SK-N-SH (cell line): ENCODE results near the gene CUL7. TPM values are rescaled to one million over a fixed set of nuclear protein-coding genes. Genes with fewer than 3 reads are reported as not detected.

Experiments
- CTCF ChIA-PET: fragments of 300-600, 350-600 bp; formaldehyde crosslinking; extraction: SDS; loops from one replicate; lab custom pipeline; 2021; lab: Yijun Ruan, JAX
- POLR2A ChIA-PET: fragments of 350-600 bp; sonication (Branson Sonifier 250); formaldehyde crosslinking; extraction: SDS; loops from one replicate; lab custom pipeline; 2020; ENCODE audit warnings: antibody characterized with exemption, inconsistent platforms; lab: Yijun Ruan, JAX
- DNase-seq: peaks from one replicate; pipeline ENCODE4 v3.0.0; 2012
- H2AFZ ChIP-seq: fragments of 200-600 bp; sonication (generic); 2 replicates; pipeline ENCODE4 v1.8.1; 2016; ENCODE audit warnings: antibody characterized with exemption, mild to moderate bottlenecking, low read depth
- H3F3A ChIP-seq: fragments of 200-600 bp; sonication (generic); replicated peaks from 2 replicates; pipeline ENCODE3; 2016; ENCODE audit warnings: antibody characterized with exemption, mild to moderate bottlenecking; ENCODE audit not compliant: insufficient read depth
- H3K27ac ChIP-seq, 2 experiments: fragments of 200-500 bp in 1 of 2; fragments of 200-600 bp in 1 of 2; sonication (Bioruptor generic) in 1 of 2; sonication (generic), shearing (Covaris generic) in 1 of 2; 2 replicates each; pipeline versions ENCODE4 v1.5.1 to v1.6.1; 2014 to 2016; ENCODE audit warnings: low read depth in 2 of 2, inconsistent platforms in 1 of 2, low read length in 1 of 2, mild to moderate bottlenecking in 1 of 2, mixed read lengths in 1 of 2
- H3K27me3 ChIP-seq: fragments of 200-600 bp; sonication (generic), shearing (Covaris generic); 2 replicates; pipeline ENCODE4 v1.6.1; 2016; ENCODE audit warnings: mixed run types; ENCODE audit not compliant: insufficient read depth
- H3K36me3 ChIP-seq, 2 experiments: fragments of 200-500 bp in 1 of 2; fragments of 200-600 bp in 1 of 2; sonication (Bioruptor generic) in 1 of 2; sonication (generic) in 1 of 2; replicated peaks in 1 of 2; 2 replicates each; pipeline versions ENCODE3 to v1.5.1; 2014 to 2016; ENCODE audit warnings: low read length in 1 of 2, mild to moderate bottlenecking in 1 of 2; ENCODE audit not compliant: insufficient read depth in 2 of 2, control insufficient read depth in 1 of 2
- H3K4me1 ChIP-seq, 2 experiments: fragments of 200-500 bp in 1 of 2; fragments of 200-600 bp in 1 of 2; sonication (Bioruptor generic) in 1 of 2; sonication (generic), shearing (Covaris generic) in 1 of 2; 2 replicates each; pipeline versions ENCODE4 v1.5.1 to v1.6.1; 2014 to 2016; ENCODE audit warnings: low read depth in 1 of 2, low read length in 1 of 2, mixed run types in 1 of 2; ENCODE audit not compliant: insufficient read depth in 2 of 2, control insufficient read depth in 1 of 2
- H3K4me2 ChIP-seq: fragments of 200-600 bp; sonication (generic), shearing (Covaris generic); 2 replicates; pipeline ENCODE4 v1.6.1; 2017; ENCODE audit warnings: mixed run types
- H3K4me3 ChIP-seq, 2 experiments: fragments of 200-500 bp in 1 of 2; fragments of 200-600 bp in 1 of 2; sonication (Bioruptor generic) in 1 of 2; sonication (generic), shearing (Covaris generic) in 1 of 2; 2 replicates each; pipeline versions ENCODE4 v1.5.1 to v1.8.1; 2014 to 2016; ENCODE audit warnings: low read depth in 2 of 2, inconsistent platforms in 1 of 2, low read length in 1 of 2, mild to moderate bottlenecking in 1 of 2, mixed read lengths in 1 of 2, moderate library complexity in 1 of 2
- H3K79me2 ChIP-seq: fragments of 200-600 bp; sonication (generic); 2 replicates; pipeline ENCODE4 v1.8.1; 2017; ENCODE audit warnings: mild to moderate bottlenecking; ENCODE audit not compliant: insufficient read depth
- H3K9ac ChIP-seq: fragments of 200-600 bp; sonication (generic); 2 replicates; pipeline ENCODE4 v1.6.1; 2017; ENCODE audit warnings: mixed run types
- H3K9me2 ChIP-seq: fragments of 200-600 bp; sonication (generic); 2 replicates; pipeline ENCODE4 v1.6.1; 2017; ENCODE audit warnings: mixed run types
- H3K9me3 ChIP-seq: fragments of 200-600 bp; sonication (generic); 2 replicates; pipeline ENCODE4 v1.6.1; 2017; ENCODE audit warnings: mixed run types, mild to moderate bottlenecking, moderate library complexity
- H4K20me1 ChIP-seq: fragments of 200-600 bp; sonication (generic); 2 replicates; pipeline ENCODE4 v1.6.1; 2017; ENCODE audit warnings: mild to moderate bottlenecking, mixed run types; ENCODE audit not compliant: insufficient read depth
- CHD2 ChIP-seq: fragments of 150-350 bp; IDR thresholded peaks from 2 replicates; pipeline ENCODE4 v1.6.1; 2018; ENCODE audit warnings: low read length; ENCODE audit not compliant: partially characterized antibody
- EZH2phosphoT487 ChIP-seq: fragments of 200-600 bp; sonication (generic); IDR thresholded peaks from 2 replicates; pipeline ENCODE4 v1.6.1; 2017; ENCODE audit warnings: low read depth, mixed run types, mild to moderate bottlenecking, antibody characterized with exemption, moderate library complexity, borderline replicate concordance
- FOSL2 ChIP-seq: IDR thresholded peaks from 2 replicates; pipeline ENCODE4 v1.4.0; 2012; ENCODE audit warnings: low read depth, mild to moderate bottlenecking, moderate library complexity, borderline replicate concordance
- GATA2 ChIP-seq: sonication (generic); formaldehyde crosslinking; IDR thresholded peaks from 2 replicates; pipeline ENCODE4 v1.5.0; 2020; ENCODE audit warnings: mild to moderate bottlenecking, missing genetic modification reagents
- JUND ChIP-seq: IDR thresholded peaks from 2 replicates; pipeline ENCODE4 v1.4.0; 2012
- MAX ChIP-seq: IDR thresholded peaks from 2 replicates; pipeline ENCODE4 v1.4.0; 2012; ENCODE audit warnings: low read depth
- MXI1 ChIP-seq: IDR thresholded peaks from 2 replicates; pipeline ENCODE4 v1.6.1; 2012; ENCODE audit warnings: mild to moderate bottlenecking, low read depth, low read length, improper control_type of control experiment
- NFIC ChIP-seq: IDR thresholded peaks from 2 replicates; pipeline ENCODE4 v1.4.0; 2012; ENCODE audit warnings: borderline replicate concordance
- NRF1 ChIP-seq: IDR thresholded peaks from 2 replicates; pipeline ENCODE4 v1.6.1; 2012; ENCODE audit warnings: low read depth, mild to moderate bottlenecking, low read length
- RAD21 ChIP-seq: IDR thresholded peaks from 2 replicates; pipeline ENCODE4 v1.6.1; 2012; ENCODE audit warnings: mild to moderate bottlenecking, low read length
- RCOR1 ChIP-seq: fragments of 150-350 bp; IDR thresholded peaks from 2 replicates; pipeline ENCODE4 v1.6.1; 2017; ENCODE audit warnings: antibody characterized with exemption, low read length
- SIN3A ChIP-seq: IDR thresholded peaks from 2 replicates; pipeline ENCODE4 v1.6.1; 2012; ENCODE audit warnings: low read depth, mild to moderate bottlenecking, low read length, moderate library complexity, borderline replicate concordance
- TCF12 ChIP-seq: IDR thresholded peaks from 2 replicates; pipeline ENCODE4 v1.4.0; 2012
- TEAD4 ChIP-seq: IDR thresholded peaks from 2 replicates; pipeline ENCODE4 v1.4.0; 2012; ENCODE audit warnings: mild to moderate bottlenecking, borderline replicate concordance; ENCODE audit not compliant: insufficient read depth
- YY1 ChIP-seq: IDR thresholded peaks from 2 replicates; pipeline ENCODE4 v1.4.0; 2012; ENCODE audit warnings: low read depth, mild to moderate bottlenecking
- polyA plus RNA-seq, 3 experiments: library from polyadenylated mRNA; depleted of rRNA; stranded (reverse); fragments of >200 nt; gene quantifications; 2 replicates each; pipeline ENCODE4 v1.2.3, GENCODE V29; 2012
- TF ChIP-seq, protein P1 (sequence below): IDR thresholded peaks from 2 replicates; pipeline ENCODE4 v1.4.0; 2012; ENCODE audit warnings: low read depth, borderline replicate concordance
- TF ChIP-seq, protein P2 (sequence below): IDR thresholded peaks from 2 replicates; pipeline ENCODE4; 2012
- TF ChIP-seq, protein P3 (sequence below): IDR thresholded peaks from 2 replicates; pipeline ENCODE4 v1.6.1; 2012; ENCODE audit warnings: mild to moderate bottlenecking, low read depth, low read length, moderate library complexity
- TF ChIP-seq, protein P4 (sequence below): IDR thresholded peaks from 2 replicates; pipeline ENCODE4 v1.4.0; 2012; ENCODE audit warnings: low read depth, borderline replicate concordance
- TF ChIP-seq, protein P5 (sequence below): fragments of 150-350 bp; IDR thresholded peaks from 2 replicates; pipeline ENCODE4 v1.6.1; 2017; ENCODE audit warnings: antibody characterized with exemption, low read length, low read depth, borderline replicate concordance

The CUL7 gene
- polyA plus RNA-seq, 1 of the 3 experiments (the other 2 are of a cell fraction): 46.9 TPM

GRCh38 chr6:43093436-43094289 is 40.0 kb upstream of the CUL7 start (continued):
- TF ChIP-seq, protein P1, sequence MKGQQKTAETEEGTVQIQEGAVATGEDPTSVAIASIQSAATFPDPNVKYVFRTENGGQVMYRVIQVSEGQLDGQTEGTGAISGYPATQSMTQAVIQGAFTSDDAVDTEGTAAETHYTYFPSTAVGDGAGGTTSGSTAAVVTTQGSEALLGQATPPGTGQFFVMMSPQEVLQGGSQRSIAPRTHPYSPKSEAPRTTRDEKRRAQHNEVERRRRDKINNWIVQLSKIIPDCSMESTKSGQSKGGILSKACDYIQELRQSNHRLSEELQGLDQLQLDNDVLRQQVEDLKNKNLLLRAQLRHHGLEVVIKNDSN: no peak
- no peak for TF ChIP-seq NFIC
- TF ChIP-seq, all 33 proteins: peak for 0

DNA sequence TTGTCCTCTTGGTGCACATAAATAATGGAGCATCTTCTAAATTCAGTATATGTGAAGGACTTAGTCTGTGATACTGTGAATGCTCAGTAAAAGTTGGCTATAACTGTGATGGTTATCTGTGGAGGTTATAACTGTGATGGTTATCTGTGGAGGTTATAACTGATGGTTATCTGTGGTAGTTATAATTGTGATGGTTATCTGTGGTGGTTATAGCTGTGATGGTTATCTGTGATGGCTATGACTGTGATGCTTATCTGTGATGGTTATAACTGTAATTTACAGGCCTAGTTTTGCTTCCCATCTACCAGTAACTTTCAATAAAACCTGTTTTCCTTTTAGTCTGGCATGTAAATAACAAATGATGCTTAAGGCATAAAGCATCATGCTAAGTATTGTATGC is 39.0 kb upstream of the CUL7 start:
- H3K4me1 ChIP-seq: peaks cover 38 to 70% of the 10 kb centered on the region in 2 experiments
- POLR2A ChIA-PET: no interaction called here
- no peak overlapping the region for H3K9ac ChIP-seq

More for the DNA sequence above, 39.0 kb upstream of the CUL7 start:
- peak overlapping the region; percentile 51; the same call in 1 of the 2 replicates for H3K4me2 ChIP-seq
- H3K36me3 ChIP-seq: no peaks in the 10 kb centered on the region
- H2AFZ ChIP-seq: no peak overlapping the region
- no peak overlapping the region for H3K4me3 ChIP-seq
- H3K9me3 ChIP-seq: no peaks in the 10 kb centered on the region
- no peak for DNase-seq
- no peak overlapping the region; a peak in 1 of 4 replicates for H3K27ac ChIP-seq
- CTCF ChIA-PET: no interaction called here
- TF ChIP-seq RAD21: no peak
- TF ChIP-seq MXI1: no peak
- no peak for TF ChIP-seq FOSL2
- no peak for TF ChIP-seq NRF1
- TF ChIP-seq TCF12: peak; percentile 64
- TF ChIP-seq EZH2phosphoT487: no peak
- TF ChIP-seq, protein P2, sequence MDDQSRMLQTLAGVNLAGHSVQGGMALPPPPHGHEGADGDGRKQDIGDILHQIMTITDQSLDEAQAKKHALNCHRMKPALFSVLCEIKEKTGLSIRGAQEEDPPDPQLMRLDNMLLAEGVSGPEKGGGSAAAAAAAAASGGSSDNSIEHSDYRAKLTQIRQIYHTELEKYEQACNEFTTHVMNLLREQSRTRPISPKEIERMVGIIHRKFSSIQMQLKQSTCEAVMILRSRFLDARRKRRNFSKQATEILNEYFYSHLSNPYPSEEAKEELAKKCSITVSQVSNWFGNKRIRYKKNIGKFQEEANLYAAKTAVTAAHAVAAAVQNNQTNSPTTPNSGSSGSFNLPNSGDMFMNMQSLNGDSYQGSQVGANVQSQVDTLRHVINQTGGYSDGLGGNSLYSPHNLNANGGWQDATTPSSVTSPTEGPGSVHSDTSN: peak; percentile 31; the same call in 1 of the 2 replicates
- TF ChIP-seq, protein P3, sequence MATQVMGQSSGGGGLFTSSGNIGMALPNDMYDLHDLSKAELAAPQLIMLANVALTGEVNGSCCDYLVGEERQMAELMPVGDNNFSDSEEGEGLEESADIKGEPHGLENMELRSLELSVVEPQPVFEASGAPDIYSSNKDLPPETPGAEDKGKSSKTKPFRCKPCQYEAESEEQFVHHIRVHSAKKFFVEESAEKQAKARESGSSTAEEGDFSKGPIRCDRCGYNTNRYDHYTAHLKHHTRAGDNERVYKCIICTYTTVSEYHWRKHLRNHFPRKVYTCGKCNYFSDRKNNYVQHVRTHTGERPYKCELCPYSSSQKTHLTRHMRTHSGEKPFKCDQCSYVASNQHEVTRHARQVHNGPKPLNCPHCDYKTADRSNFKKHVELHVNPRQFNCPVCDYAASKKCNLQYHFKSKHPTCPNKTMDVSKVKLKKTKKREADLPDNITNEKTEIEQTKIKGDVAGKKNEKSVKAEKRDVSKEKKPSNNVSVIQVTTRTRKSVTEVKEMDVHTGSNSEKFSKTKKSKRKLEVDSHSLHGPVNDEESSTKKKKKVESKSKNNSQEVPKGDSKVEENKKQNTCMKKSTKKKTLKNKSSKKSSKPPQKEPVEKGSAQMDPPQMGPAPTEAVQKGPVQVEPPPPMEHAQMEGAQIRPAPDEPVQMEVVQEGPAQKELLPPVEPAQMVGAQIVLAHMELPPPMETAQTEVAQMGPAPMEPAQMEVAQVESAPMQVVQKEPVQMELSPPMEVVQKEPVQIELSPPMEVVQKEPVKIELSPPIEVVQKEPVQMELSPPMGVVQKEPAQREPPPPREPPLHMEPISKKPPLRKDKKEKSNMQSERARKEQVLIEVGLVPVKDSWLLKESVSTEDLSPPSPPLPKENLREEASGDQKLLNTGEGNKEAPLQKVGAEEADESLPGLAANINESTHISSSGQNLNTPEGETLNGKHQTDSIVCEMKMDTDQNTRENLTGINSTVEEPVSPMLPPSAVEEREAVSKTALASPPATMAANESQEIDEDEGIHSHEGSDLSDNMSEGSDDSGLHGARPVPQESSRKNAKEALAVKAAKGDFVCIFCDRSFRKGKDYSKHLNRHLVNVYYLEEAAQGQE: no peak
- TF ChIP-seq, protein P4, sequence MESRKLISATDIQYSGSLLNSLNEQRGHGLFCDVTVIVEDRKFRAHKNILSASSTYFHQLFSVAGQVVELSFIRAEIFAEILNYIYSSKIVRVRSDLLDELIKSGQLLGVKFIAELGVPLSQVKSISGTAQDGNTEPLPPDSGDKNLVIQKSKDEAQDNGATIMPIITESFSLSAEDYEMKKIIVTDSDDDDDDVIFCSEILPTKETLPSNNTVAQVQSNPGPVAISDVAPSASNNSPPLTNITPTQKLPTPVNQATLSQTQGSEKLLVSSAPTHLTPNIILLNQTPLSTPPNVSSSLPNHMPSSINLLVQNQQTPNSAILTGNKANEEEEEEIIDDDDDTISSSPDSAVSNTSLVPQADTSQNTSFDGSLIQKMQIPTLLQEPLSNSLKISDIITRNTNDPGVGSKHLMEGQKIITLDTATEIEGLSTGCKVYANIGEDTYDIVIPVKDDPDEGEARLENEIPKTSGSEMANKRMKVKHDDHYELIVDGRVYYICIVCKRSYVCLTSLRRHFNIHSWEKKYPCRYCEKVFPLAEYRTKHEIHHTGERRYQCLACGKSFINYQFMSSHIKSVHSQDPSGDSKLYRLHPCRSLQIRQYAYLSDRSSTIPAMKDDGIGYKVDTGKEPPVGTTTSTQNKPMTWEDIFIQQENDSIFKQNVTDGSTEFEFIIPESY: no peak
- TF ChIP-seq MAX: no peak
- TF ChIP-seq GATA2 (CRISPR knock-in tag): peak; percentile 78
- TF ChIP-seq TEAD4: no peak
- TF ChIP-seq RCOR1: 0 out of 2 replicates have a peak, but pooled peaks have one; percentile 44
- peak; percentile 66 for TF ChIP-seq JUND
- TF ChIP-seq YY1: no peak
- peak; percentile 12; the same call in 1 of the 2 replicates for TF ChIP-seq NFIC
- TF ChIP-seq CHD2: no peak
- TF ChIP-seq, protein P5, sequence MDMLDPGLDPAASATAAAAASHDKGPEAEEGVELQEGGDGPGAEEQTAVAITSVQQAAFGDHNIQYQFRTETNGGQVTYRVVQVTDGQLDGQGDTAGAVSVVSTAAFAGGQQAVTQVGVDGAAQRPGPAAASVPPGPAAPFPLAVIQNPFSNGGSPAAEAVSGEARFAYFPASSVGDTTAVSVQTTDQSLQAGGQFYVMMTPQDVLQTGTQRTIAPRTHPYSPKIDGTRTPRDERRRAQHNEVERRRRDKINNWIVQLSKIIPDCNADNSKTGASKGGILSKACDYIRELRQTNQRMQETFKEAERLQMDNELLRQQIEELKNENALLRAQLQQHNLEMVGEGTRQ: no peak
- no peak for TF ChIP-seq SIN3A
- H3K9me2 ChIP-seq: no peaks in the 10 kb centered on the region
- peaks cover 95% of the 10 kb centered on the region for H3K79me2 ChIP-seq
- peaks cover 13% of the 10 kb centered on the region for H4K20me1 ChIP-seq
- no peaks in the 10 kb centered on the region for H3K27me3 ChIP-seq
- H3F3A ChIP-seq: peaks cover 37% of the 10 kb centered on the region
